GM19351 (cell line): ENCODE data around the gene SLC25A2.
"Not testable (repeated sequence)": the region's sequence is repeated elsewhere in the genome, so short reads cannot be mapped to it uniquely, and the experiment has no call there.

ENCODE experiments used
- ATAC-seq: cut with Tn5 transposase; IDR thresholded peaks from one replicate; pipeline ENCODE4 v1.9.1; 2021; ENCODE audit warnings: mild to moderate bottlenecking, moderate library complexity; ENCODE audit not compliant: unreplicated experiment

Gene SLC25A2

GRCh38 chr5:141316963-141317362, 13.1 kb upstream of the SLC25A2 start:
- not testable (repeated sequence) for ATAC-seq

GRCh38 chr5:141313711-141314110, 9.9 kb upstream of the SLC25A2 start:
- no peak for ATAC-seq

GRCh38 chr5:141306630-141307029, 2.8 kb upstream of the SLC25A2 start:
- no peak for ATAC-seq

GRCh38 chr5:141298376-141298775, 5.5 kb downstream of the SLC25A2 start:
- no peak for ATAC-seq

- no peak for ATAC-seq
These were observed 30.9 kb downstream of the SLC25A2 start for GRCh38 chr5:141272906-141273305.

GRCh38 chr5:141269195-141269594, 34.7 kb downstream of the SLC25A2 start:
- ATAC-seq = no peak

- no peak for ATAC-seq
These were observed 42.7 kb downstream of the SLC25A2 start for GRCh38 chr5:141261238-141261546.

GRCh38 chr5:141260458-141261237, 43.2 kb downstream of the SLC25A2 start:
- no peak for ATAC-seq

- no peak for ATAC-seq
These were observed 44.9 kb downstream of the SLC25A2 start for GRCh38 chr5:141258948-141259347.

- no peak for ATAC-seq
These were observed 45.4 kb downstream of the SLC25A2 start for GRCh38 chr5:141258464-141258863.
